ENCODE data around the gene PRMT3. TPM values are rescaled to one million over a fixed set of nuclear protein-coding genes. Genes with fewer than 3 reads are reported as not detected.

Gene PRMT3
- total RNA-seq, 1 experiment from 2014 or later = 22.6 TPM

DNA sequence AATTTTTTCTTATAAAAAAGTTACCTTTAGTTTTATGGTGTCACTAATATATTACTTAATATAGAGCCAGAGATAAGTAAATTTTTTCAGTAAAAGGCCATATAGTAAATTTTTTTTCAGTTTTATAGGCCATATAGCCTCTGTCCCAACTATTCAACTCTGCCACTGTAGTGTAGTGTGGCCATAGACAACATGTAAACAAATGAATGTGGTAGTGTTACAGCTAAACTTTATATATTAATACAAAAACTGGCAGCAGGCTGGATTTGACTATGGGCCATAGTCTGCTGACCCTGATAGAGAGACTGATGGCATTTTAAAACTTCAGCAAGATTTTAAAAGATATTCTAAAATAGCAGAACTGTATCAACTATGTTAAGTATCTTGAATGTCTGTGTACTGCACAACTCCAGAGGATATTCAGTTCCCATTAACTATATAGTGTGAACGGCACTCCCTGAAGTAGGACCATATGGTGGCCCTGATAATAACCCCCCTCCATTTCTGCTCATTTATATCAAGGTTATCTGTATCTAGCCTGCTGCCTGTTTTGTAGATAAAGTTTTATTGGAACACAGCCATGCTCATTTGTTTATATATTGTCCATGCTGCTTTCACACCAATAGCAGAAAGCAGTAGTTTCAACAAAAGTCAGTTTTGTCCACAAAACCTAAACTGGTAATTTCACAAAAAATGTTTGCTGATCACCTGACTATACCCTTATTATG lies 71.6 kb downstream of the PRMT3 start:
- H3K79me2 ChIP-seq (ENCODE audit: insufficient read depth, low read length) = no peaks in the 10 kb centered on the region
- no peak overlapping the region for H2BK15ac ChIP-seq (ENCODE audit: low read depth, low read length)
- peaks cover 2 to 3% of the 10 kb centered on the region in 2 experiments; a peak in 1 of 4 replicates for H3K4me1 Mint-ChIP-seq

More for the DNA sequence above, 71.6 kb downstream of the PRMT3 start:
- Histone ChIP-seq H3K18ac (ENCODE audit: insufficient read length, low read depth, low read length) (no peak overlapping the region), H2AFZ (ENCODE audit: low read length) (no peak overlapping the region), H3T11ph (ENCODE audit: low read length) (no peak overlapping the region), H3K27ac (ENCODE audit: insufficient read length, low read depth, low read length) (no peak overlapping the region), H4K20me1 (ENCODE audit: control insufficient read depth, insufficient read depth, insufficient read length) (no peaks in the 10 kb centered on the region), H3K4ac (ENCODE audit: low read depth, low read length) (no peak overlapping the region), H2BK20ac (ENCODE audit: low read depth, low read length, poor library complexity, severe bottlenecking) (no peak overlapping the region), H3K9ac (ENCODE audit: extremely low read depth, insufficient read length, low read length) (no peak overlapping the region), H4K91ac (ENCODE audit: insufficient read length, low read depth, low read length) (no peak overlapping the region), H3K79me1 (ENCODE audit: insufficient read depth, low read depth, low read length, poor library complexity, severe bottlenecking) (no peaks in the 10 kb centered on the region), H2AK5ac (ENCODE audit: insufficient read length, low read length) (no peak overlapping the region), H2BK120ac (ENCODE audit: low read depth, low read length, poor library complexity, severe bottlenecking) (no peak overlapping the region), H3K56ac (ENCODE audit: insufficient read length, low read depth, low read length) (no peak overlapping the region), H2BK12ac (ENCODE audit: insufficient read length, low read depth, low read length) (no peak overlapping the region), H3K9me3 (ENCODE audit: control insufficient read depth, low read depth, low read length) (no peaks in the 10 kb centered on the region), H4K5ac (ENCODE audit: insufficient read length, low read depth, low read length) (no peak overlapping the region), H3K23ac (ENCODE audit: insufficient read length, low read depth, low read length) (no peak overlapping the region), H3K14ac (ENCODE audit: insufficient read depth, low read length) (no peak overlapping the region), H3K23me2 (ENCODE audit: insufficient read length, low read depth, low read length, poor library complexity, severe bottlenecking) (no peaks in the 10 kb centered on the region), H4K8ac (replicated peaks; ENCODE audit: insufficient read length, low read depth, low read length) (no peak overlapping the region), H3K4me1 (ENCODE audit: insufficient read depth, low read length) (no peaks in the 10 kb centered on the region), H2BK5ac (ENCODE audit: insufficient read length, low read length) (no peak overlapping the region), H3K4me2 (ENCODE audit: insufficient read depth, insufficient read length, low read length) (no peak overlapping the region), H3K27me3 (ENCODE audit: insufficient read depth, low read length) (no peaks in the 10 kb centered on the region)
- TF ChIP-seq, protein P1, sequence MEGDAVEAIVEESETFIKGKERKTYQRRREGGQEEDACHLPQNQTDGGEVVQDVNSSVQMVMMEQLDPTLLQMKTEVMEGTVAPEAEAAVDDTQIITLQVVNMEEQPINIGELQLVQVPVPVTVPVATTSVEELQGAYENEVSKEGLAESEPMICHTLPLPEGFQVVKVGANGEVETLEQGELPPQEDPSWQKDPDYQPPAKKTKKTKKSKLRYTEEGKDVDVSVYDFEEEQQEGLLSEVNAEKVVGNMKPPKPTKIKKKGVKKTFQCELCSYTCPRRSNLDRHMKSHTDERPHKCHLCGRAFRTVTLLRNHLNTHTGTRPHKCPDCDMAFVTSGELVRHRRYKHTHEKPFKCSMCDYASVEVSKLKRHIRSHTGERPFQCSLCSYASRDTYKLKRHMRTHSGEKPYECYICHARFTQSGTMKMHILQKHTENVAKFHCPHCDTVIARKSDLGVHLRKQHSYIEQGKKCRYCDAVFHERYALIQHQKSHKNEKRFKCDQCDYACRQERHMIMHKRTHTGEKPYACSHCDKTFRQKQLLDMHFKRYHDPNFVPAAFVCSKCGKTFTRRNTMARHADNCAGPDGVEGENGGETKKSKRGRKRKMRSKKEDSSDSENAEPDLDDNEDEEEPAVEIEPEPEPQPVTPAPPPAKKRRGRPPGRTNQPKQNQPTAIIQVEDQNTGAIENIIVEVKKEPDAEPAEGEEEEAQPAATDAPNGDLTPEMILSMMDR (conservative IDR thresholded peaks at IDR 0.05) = no peak
- no peak for DNase-seq
- H3K9me3 Mint-ChIP-seq = no peaks in the 10 kb centered on the region
- H3K4me3 Mint-ChIP-seq = no peak overlapping the region
- H3K27ac Mint-ChIP-seq = no peak overlapping the region
- no peaks in the 10 kb centered on the region for H3K27me3 Mint-ChIP-seq (ENCODE audit: low read depth)
- H3K36me3 Mint-ChIP-seq (ENCODE audit: insufficient read depth in 1 of 3, low read depth in 3 of 3) = peaks cover 2 to 5% (median 2%) of the 10 kb centered on the region in 3 experiments; a peak in 4 of 7 replicates
- WGBS (ENCODE audit: extremely low coverage, insufficient read length, low lambda C conversion rate) = no CpG with 5 or more reads among the region's 1 CpG
